HG03064 (cell line): Measurements from ENCODE around the gene SLITRK1.

Source experiments
- ATAC-seq: cut with Tn5 transposase; IDR thresholded peaks from one replicate; pipeline ENCODE4 v1.9.1; 2021; ENCODE audit warnings: low read depth; ENCODE audit not compliant: unreplicated experiment

The SLITRK1 gene, protein sequence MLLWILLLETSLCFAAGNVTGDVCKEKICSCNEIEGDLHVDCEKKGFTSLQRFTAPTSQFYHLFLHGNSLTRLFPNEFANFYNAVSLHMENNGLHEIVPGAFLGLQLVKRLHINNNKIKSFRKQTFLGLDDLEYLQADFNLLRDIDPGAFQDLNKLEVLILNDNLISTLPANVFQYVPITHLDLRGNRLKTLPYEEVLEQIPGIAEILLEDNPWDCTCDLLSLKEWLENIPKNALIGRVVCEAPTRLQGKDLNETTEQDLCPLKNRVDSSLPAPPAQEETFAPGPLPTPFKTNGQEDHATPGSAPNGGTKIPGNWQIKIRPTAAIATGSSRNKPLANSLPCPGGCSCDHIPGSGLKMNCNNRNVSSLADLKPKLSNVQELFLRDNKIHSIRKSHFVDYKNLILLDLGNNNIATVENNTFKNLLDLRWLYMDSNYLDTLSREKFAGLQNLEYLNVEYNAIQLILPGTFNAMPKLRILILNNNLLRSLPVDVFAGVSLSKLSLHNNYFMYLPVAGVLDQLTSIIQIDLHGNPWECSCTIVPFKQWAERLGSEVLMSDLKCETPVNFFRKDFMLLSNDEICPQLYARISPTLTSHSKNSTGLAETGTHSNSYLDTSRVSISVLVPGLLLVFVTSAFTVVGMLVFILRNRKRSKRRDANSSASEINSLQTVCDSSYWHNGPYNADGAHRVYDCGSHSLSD

DNA sequence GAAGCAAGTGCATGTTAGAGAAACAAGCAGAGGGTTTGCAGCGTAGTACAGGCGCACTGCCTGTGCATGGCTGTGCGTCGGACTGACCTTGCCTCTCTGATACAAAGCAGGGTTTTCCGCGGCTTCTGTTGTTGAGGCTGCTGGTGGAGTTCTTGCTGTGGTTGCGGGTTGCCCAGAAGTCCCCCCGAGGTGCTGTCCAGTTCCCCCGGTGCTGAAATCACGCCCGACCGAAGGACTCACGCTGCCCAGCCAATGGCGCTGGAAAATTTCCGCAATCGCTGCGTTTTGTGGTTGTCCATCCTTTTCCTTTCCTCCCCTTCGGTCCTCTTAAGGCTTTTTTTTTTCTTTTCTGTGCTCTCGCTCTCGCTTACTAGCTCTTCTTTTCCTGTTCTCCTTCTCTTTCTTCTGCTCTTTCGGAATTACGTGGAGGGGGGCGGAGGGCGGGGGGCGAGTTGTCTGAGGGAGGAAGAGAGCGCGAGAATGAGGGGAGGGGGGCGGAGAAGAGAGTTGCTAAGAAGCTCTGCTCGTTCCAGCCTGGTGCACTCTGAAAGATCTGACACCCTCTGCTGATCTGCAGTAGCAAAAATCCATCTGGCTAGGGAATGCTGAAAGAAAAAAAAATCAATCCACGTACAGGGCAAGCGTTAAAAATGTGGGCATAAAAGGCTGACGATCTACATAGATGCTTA is at the start of gene SLITRK1:
SLITRK1 (minus strand) TSS at position 558 of the 689 bp plus-strand sequence. CDS start 967 bp downstream, outside the sequence.
- no peak for ATAC-seq

DNA sequence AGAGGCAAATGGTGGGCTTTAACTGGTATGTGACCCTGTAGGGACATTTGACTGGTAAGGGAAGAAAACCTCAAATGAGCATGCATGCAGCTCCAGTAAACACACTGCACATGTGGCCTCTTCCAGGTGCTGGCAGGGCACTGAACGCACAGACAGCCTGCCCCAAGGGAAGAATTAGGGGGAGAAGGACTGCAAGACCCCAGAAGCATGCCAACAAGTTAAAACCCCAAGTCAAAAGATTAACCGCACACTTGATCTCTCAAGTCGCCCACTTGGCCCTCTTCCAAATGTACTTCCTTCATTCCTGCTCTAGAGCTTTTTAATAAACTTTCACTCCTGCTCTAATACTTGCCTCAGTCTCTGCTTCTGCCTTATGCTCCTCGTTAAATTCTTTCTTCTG is 46.9 kb upstream of the SLITRK1 start:
- ATAC-seq, result no peak

DNA sequence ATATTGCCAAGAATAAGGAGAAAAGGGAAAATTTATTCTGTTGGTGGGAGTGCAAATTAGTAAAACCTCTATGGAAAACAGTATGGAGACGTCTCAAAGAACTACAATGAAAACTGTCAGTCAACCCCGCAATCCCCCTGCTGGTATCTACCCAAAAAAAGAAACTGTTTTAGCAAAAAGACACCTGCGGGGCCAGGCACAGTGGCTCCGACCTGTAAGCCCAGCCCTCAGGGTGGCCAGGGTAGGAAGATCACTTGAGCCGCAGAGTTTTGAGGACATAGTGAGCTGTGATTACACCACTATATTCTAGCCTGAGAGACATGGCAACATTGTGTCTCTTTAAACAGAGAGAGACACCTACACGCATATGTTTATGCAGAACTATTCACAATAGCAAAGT is 37.5 kb upstream of the SLITRK1 start:
- ATAC-seq, result no peak

DNA sequence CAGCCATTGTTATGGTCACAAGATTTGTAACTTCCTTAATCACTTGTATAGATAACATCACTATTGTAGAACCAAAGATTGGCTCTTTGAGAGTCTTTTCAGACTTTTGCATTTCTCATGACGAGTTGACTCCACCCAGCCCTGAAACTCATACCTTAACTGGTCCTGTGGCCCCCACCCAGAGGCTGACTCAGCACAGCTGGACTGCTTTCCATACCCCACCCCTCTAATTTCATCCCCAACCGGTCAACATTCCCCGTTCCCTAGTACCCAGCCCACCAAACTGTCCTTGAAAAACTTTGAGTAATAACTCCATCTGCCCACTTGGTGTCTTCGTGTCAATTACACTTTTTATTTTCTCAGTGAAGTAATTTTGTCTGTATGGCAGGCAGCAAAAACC is 32.1 kb upstream of the SLITRK1 start:
- ATAC-seq, result no peak

DNA sequence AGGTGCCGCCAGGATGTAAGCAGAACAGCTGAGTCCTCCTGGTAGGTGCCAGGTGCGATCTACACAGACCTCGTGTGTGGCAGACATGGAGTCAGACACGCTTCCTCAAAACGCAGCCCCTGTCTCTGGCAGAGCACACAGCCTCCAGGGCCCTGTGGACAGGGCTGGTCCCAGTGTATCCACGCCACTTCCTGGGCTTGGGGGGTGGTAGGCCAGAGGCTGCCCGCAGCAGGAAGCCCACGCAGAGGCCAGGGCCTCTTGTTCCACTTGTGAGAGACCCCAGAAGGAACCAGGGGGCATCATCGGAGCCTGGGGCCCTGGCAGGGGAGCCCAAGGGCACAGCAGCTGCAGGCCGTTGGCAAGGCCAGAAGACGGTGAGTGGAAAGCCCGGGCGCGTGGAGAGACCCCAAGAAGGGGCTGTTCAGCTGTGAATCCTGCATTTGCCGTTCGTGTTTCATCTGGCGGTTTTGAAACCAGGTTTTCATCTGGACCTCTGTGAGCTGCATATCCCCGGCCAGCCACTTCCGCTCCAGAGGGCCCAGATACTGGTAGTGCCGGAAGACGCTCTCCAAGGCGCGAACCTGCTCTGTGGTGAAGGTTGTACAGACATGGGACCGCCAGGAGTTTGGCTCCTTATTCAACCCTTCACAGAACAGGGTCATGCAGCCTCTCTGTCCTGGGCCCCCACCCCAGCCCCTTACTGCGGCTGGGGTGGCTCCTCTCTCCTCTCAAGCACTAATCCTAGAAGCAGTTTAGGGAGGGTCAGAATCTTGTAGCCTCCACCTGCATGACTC is 25.1 kb upstream of the SLITRK1 start:
- ATAC-seq, result no peak

DNA sequence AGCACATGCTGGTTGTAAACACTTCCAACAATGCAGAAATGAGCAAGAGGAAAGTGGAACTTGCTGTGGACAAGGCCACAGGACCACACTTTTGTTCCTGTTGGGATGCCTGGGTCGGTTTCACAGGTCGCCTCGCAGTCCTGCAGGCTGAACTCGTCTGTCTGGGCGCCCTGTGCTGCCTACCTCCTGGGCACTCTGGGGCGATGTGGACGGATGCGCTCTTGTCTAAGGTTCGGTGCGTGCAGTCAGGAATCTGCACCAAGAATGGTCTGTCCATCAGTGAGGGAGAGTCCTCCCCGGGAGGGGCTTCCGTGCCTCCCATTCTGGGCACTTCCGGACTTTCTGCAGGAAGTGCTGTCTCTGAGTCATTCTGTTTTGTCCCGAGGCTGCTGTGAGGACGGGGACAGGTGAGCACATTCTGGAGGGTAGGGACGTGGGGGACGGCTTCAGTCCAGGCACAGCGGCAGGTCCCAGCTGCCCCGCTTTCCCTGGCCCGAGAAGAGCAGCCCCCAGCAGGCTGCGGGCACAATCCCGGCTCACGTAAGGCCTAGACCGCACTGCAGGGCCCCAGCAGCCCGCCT is 24.1 kb upstream of the SLITRK1 start:
- ATAC-seq, result no peak

DNA sequence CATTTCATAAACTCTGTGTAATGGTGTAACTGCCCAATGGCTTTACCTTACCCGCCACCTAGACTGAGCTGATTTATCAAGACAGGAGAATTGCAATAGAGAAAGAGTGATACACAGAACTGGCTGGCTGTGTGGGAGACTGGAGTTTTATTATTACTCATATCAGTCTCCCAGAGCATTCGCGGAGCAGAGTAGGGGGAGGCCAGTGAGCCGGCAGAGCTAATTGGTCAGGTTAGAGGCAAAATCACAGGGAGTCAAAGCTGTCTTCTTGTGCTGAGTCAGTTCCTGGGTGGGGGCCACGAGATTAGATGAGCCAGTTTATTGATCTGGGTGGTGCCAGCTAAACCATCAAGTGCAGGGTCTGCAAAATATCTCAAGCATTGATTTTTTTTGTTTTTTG is 23.4 kb upstream of the SLITRK1 start:
- ATAC-seq, result no peak

DNA sequence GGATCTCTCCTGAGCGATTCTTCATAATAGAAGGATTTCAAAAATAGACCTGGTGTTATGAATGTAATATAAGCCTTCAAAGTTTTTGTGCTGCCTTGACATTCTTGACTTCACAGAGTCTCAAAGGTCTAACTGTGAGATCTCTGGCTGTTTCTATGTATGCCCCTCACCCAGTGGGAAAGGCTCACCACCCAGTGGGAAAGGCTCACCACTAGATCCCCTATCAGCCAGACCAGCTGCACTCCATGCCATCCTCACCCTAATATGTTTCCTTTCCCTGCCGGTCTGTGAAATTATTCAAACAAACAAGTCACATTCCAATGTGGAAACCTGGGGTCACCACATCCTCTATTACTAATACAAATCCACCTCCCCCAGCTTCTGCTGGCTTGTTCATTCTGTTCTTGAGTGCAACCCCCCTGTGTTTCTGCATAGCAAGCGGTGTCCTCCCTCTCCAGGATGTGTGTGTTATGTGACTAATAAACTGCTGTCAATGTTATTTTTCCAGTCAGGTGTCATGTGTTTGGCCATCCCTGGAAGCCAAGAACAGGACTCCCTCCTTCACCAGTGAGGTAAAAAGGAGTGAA is 13.8 kb upstream of the SLITRK1 start:
- ATAC-seq, result no peak

DNA sequence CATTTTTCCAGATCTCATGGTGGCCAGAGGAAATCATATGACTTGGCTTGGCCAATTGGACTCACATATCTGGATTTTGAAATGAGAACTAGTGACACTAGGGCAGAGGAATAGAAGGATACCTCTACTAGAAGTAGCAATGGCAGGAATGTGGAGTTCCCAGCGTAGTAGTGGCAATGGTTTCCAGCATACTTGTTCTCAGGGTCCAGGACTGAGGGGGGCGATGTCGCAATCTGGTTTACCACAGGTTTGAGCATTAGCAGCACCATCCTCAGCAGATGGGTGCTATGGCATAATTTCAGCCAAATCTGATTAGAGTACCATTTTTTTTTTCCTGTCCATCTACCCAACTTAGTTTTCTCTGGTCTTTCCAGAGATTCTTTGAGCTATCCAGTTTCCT is 8.1 kb upstream of the SLITRK1 start:
- ATAC-seq, result no peak

DNA sequence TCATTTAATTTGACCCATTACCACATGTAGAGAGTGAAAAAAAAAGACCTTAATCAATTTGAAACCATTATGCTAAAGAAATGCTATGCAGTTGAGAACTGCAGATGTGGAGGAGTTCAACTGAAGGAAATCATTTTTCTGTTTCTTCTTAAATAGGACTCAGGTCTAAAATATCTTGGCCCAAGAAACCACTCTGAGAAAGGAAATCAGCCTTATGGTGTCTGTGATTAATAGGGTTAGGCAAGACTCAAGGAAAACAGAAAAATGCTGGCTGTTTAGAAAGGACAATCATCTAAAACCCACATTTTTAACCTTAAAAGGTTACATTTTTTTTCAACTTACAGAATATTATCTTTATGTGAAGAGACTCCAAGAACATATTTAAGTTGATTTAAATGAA is 1.9 kb upstream of the SLITRK1 start:
- no peak for ATAC-seq

DNA sequence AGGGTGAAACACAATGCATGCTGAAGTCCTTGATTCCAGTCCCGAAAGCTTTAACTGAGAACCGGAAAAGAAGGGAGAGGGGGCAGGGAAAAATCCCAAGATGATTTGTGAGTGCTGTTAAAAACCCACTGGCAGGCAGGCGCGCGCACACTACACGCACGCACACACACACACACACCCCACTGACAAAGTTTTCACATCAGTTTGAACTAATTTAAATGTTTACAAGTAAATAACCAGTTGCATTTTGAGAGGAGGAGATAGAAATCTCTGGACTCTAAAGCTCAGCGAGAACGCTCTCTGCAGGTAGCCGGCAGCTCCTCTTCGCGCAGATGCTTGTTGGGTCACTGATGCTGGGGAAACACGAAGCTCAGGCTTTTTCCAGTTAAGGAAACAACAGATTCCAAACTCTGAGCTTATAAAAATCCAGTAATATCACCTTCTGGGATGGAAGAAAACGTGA is 818 bp upstream of the SLITRK1 start:
- ATAC-seq, result no peak

DNA sequence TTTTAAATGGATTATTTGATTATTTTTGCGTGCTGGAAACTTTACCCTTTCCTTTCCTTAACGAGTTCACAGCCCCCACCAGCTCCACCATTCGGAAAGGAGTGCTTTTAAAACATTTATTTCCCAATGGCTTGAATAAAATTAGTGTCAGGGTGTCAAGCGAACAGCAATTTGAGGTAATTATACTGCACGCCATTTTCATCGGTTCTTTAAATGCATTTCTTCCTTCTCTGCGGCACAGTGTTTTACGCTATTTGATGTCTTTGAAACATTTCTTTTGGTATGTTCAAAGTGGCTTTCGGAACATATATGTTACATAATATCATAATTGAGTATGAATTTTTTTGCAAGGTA is 309 bp upstream of the SLITRK1 start:
- ATAC-seq, result no peak

DNA sequence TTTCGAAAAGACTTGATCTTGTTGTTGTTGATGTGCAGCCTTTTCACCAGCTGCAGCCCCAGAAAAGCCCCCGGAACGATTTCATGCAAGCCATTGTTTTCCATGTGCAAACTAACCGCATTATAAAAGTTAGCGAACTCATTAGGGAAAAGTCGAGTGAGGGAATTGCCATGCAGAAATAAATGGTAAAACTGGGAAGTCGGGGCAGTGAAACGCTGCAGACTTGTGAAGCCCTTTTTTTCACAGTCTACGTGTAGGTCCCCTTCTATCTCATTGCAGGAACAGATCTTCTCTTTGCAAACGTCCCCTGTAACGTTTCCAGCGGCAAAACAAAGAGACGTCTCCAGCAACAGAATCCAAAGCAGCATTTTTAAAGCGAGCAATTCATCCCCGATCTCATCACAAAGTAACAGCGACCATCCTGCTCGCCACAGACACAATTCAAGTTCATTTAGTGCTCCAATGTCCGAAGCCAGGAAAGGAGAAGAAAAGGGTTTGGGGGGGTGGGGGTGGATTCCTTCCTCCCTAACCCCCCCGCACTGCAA is 1.1 kb downstream of the SLITRK1 start:
- ATAC-seq, result no peak

DNA sequence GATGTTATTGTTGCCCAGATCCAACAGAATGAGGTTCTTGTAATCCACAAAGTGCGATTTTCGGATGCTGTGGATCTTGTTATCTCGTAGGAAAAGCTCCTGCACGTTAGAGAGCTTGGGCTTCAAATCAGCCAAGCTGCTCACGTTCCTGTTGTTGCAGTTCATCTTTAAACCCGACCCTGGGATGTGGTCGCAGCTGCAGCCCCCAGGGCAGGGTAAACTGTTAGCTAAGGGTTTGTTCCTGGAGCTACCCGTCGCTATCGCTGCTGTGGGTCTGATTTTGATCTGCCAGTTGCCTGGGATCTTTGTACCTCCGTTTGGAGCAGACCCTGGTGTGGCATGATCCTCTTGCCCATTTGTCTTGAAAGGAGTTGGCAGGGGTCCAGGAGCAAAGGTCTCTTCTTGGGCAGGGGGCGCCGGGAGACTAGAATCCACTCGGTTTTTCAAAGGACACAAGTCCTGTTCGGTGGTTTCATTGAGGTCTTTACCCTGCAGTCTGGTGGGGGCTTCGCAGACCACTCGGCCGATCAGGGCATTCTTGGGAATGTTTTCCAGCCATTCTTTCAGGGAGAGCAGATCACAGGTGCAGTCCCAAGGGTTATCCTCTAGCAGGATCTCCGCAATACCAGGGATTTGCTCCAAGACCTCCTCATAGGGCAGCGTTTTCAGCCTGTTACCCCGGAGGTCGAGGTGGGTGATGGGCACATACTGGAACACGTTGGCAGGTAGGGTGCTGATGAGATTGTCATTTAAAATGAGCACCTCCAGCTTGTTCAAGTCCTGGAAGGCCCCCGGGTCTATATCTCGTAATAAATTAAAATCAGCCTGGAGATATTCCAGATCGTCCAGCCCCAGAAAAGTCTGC is 1.8 kb downstream of the SLITRK1 start:
- ATAC-seq, result no peak

DNA sequence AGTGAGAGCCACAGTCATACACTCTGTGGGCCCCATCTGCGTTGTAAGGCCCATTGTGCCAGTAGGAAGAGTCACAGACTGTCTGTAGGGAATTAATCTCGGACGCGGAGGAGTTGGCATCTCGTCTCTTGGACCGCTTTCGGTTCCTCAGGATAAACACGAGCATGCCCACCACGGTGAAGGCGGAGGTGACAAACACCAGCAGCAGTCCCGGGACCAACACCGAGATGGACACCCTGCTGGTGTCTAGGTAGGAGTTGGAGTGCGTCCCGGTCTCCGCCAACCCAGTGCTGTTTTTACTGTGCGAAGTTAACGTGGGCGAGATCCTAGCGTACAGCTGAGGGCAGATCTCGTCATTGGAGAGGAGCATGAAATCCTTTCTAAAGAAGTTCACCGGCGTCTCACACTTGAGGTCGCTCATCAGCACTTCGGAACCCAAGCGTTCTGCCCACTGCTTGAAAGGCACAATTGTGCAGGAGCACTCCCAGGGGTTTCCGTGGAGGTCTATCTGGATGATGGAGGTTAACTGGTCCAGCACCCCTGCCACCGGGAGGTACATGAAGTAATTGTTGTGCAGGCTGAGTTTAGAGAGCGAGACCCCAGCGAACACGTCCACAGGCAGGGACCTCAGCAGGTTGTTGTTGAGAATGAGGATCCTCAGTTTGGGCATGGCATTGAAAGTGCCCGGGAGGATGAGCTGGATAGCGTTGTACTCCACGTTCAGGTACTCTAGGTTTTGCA is 2.7 kb downstream of the SLITRK1 start:
- ATAC-seq, result no peak

DNA sequence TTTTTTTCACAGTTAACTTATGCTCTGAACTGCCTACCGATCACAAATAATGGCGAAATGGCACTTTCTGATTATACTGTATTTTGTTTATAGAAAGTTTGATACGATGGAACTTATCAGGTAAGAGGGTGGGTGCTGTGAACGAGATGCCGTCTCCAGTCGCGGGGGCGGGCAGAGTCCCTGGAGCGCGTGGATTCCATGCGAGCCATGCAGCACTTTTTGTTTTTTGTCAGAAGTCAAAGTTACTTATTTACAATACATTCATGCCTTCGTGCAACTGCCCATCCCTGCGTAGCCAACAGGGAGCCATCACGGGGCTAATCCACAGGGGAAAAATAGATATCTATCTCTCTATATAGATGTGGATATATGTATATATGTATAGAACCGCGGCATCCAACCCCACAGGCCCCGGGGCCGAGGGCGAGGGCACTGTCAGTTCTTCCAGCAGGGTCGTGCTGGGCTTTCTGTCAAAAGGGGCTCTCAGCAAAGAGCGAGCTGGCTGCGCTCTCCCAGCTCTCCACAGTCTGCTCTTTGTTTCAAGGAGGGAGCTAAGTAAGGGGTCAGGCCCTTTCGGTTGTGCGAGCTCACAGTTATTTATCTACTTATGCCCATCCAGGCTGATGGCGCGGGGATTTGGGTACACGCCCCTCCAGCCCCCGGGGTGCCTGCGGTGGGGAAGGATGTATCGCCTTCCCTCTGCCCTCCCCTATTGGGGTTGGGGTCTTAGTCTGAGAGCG is 3.4 kb downstream of the SLITRK1 start:
- no peak for ATAC-seq

DNA sequence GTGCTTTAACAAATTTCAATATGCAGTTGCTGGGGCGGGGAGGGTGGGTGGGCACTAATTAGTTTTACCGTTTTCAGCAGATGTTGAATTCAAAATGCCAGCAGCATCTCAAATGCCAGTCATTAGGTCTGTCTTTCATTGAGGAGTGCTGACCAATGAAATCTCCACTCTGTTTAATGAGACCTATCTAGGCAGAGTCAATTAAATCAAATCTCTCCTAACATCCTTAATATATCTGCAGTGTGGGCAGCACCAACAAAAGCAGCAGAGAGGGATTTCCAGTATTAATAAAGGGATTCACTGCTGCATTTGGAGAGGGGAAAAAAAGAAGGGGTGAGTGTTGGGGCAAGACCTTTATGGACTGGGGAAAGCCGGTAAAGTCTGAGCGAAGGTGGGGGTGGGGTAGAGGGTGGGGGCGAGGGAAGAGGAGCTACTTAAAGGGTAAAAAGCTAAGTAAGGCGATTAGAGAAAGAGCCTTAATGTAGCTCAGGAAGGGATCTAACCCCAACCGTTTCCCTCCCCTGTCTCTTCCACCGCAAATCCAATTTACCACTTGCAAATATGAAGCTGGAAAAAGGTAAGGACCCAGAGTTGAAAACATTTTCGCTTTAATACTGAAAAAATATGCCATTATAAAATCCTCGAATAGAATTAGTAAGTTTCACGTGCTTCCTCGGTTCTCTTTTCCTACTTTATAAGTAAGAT is 4.5 kb downstream of the SLITRK1 start:
- no peak for ATAC-seq
